Nephron progenitor cell (in vitro differentiated cells): ENCODE measurements around the gene MAGI2.

ENCODE experiments used
- DNase-seq: peaks from one replicate; pipeline ENCODE4 v3.0.0; 2021
- H3K27ac Mint-ChIP-seq: 2 replicates; pipeline ENCODE4 v1.8.0; 2021; ENCODE audit warnings: mild to moderate bottlenecking, moderate library complexity, mixed read lengths
- H3K27me3 Mint-ChIP-seq: 2 replicates; pipeline ENCODE4 v1.8.0; 2021; ENCODE audit warnings: mild to moderate bottlenecking, low read depth, mixed read lengths; ENCODE audit not compliant: poor library complexity
- H3K36me3 Mint-ChIP-seq: 2 replicates; pipeline ENCODE4 v1.8.0; 2021; ENCODE audit warnings: low read depth, mixed read lengths
- H3K4me1 Mint-ChIP-seq: 2 replicates; pipeline ENCODE4 v1.8.0; 2021; ENCODE audit warnings: mixed read lengths
- H3K4me3 Mint-ChIP-seq: 2 replicates; pipeline ENCODE4 v1.8.0; 2021; ENCODE audit warnings: mild to moderate bottlenecking, moderate library complexity, mixed read lengths
- H3K9me3 Mint-ChIP-seq: 2 replicates; pipeline ENCODE4 v1.8.0; 2021; ENCODE audit warnings: mild to moderate bottlenecking, moderate library complexity, mixed read lengths
- CTCF ChIP-seq: fragments of 200-600 bp; sonication (generic); IDR thresholded peaks from 2 replicates; pipeline ENCODE4 v1.5.0; 2021; ENCODE audit warnings: antibody characterized with exemption

Gene MAGI2

GRCh38 chr7:78153285-78153684 lies 1300.2 kb downstream of the MAGI2 start:
- H3K27ac Mint-ChIP-seq, result no peak overlapping the region
- no peaks in the 10 kb centered on the region for H3K4me1 Mint-ChIP-seq
- H3K9me3 Mint-ChIP-seq, result no peaks in the 10 kb centered on the region
- no peaks in the 10 kb centered on the region for H3K27me3 Mint-ChIP-seq
- no peak overlapping the region for H3K4me3 Mint-ChIP-seq
- no peaks in the 10 kb centered on the region for H3K36me3 Mint-ChIP-seq
- TF ChIP-seq CTCF, result no peak
- no peak for DNase-seq

GRCh38 chr7:78151229-78151628 lies 1302.2 kb downstream of the MAGI2 start:
- Mint-ChIP-seq H3K27me3 (no peaks in the 10 kb centered on the region), H3K4me3 (no peak overlapping the region), H3K9me3 (no peaks in the 10 kb centered on the region), H3K27ac (no peak overlapping the region), H3K4me1 (no peaks in the 10 kb centered on the region), H3K36me3 (no peaks in the 10 kb centered on the region)
- no peak for TF ChIP-seq CTCF
- DNase-seq, result no peak

DNA sequence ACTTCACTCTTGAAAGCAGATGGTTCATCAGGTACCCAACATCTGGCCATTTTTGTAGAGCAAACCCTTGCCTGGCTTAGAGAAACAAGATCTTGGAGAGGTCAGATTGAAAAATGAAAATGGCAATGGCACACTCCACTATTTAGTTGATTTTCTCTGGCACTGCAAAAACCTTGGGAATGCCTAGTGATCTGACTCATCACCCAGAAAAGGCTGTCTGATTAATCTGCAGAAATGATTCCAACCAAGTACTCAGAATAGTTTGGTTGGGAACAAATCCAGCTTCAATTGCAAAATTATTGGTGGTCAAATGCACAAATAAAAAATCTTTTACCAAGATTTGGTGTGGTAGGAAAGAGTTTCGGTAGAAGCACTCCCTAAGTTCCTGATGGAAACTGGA lies 1303.7 kb downstream of the MAGI2 start:
- no peaks in the 10 kb centered on the region for H3K27me3 Mint-ChIP-seq

DNA sequence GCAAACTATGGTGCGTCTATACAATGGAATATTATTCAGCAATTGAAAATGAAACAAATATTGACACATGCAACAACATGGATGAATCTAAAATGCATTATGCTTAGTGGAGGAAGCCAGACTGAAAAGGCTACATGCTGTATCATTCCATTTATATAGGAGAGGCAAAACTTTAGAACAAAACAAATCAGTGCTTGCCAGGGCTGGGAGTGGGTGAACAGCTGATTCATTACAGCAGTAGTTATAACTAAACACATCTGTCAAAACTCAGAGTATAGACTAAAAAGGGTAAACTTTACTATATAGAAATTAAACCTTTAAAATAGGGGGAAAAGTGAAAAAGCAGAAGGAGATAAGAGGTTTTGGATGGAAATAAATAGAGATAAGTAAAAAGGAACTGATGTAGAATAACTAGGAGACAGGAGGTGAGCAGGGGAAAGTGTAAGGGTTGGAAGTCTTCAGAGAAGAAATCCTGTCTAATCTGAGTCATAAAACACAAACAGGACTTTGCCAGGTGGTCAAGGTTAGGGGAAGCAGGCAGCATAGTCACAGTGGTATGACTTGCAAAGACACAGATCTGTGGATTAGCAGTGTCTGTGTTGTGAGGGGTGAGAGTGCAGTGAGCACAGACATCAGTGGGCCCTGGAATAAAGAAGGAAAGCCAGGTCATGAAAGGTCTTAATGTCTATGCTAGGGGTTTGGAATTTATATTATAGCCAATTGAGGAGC lies 1305.1 kb downstream of the MAGI2 start:
- H3K27ac Mint-ChIP-seq, result no peak overlapping the region
- H3K4me3 Mint-ChIP-seq, result no peak overlapping the region
- no peaks in the 10 kb centered on the region for H3K36me3 Mint-ChIP-seq
- no peaks in the 10 kb centered on the region for H3K27me3 Mint-ChIP-seq
- no peak for DNase-seq
- H3K4me1 Mint-ChIP-seq, result no peaks in the 10 kb centered on the region
- H3K9me3 Mint-ChIP-seq, result peaks cover 4% of the 10 kb centered on the region
- no peak for TF ChIP-seq CTCF

More for the DNA sequence above, 1303.7 kb downstream of the MAGI2 start:
- Mint-ChIP-seq H3K27ac (no peak overlapping the region), H3K4me1 (no peaks in the 10 kb centered on the region), H3K9me3 (peaks cover 2% of the 10 kb centered on the region), H3K4me3 (no peak overlapping the region), H3K36me3 (no peaks in the 10 kb centered on the region)
- no peak for TF ChIP-seq CTCF
- no peak for DNase-seq

- H3K4me3 Mint-ChIP-seq, result no peak overlapping the region
- H3K27me3 Mint-ChIP-seq, result no peaks in the 10 kb centered on the region
- no peaks in the 10 kb centered on the region for H3K4me1 Mint-ChIP-seq
- DNase-seq, result no peak
- H3K27ac Mint-ChIP-seq, result peak overlapping the region; percentile 31
- no peak for TF ChIP-seq CTCF
- H3K36me3 Mint-ChIP-seq, result no peaks in the 10 kb centered on the region
- peaks cover 4% of the 10 kb centered on the region for H3K9me3 Mint-ChIP-seq
These were observed 1306.9 kb downstream of the MAGI2 start for GRCh38 chr7:78146546-78146945.

DNA sequence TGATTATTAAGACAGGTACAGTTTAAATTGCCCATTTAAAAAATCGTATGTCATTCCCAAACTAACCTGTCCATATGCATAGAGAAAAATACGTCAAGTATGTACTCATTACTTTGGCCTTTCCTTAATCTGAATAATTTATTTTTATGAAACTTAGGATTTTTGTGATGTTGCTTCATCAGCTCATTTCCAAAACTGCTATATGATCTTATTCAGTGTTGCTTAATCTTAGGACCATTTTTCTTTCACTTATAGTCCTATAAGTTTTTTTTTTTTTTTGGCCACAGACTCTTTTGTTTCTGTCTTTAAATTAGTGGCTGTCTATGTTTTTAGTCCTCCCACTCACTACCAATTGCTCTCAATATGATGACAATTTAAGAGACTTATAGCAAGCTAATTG lies 1309.8 kb downstream of the MAGI2 start:
- TF ChIP-seq CTCF, result no peak
- Mint-ChIP-seq H3K27me3 (no peaks in the 10 kb centered on the region), H3K4me1 (peaks cover 12% of the 10 kb centered on the region), H3K4me3 (no peak overlapping the region), H3K36me3 (no peaks in the 10 kb centered on the region), H3K27ac (no peak overlapping the region), H3K9me3 (peaks cover 4% of the 10 kb centered on the region)
- no peak for DNase-seq
